IMR-90 (cell line): ENCODE results near the gene TIAM1. TPM values are rescaled to one million over a fixed set of nuclear protein-coding genes. Genes with fewer than 3 reads are reported as not detected.

ENCODE experiments used
- ATAC-seq: fragments of 200-7000 bp; cut with Tn5 transposase; 2 replicates; pipeline ENCODE4 v1.9.1; 2020; ENCODE audit warnings: low read depth, mild to moderate bottlenecking, moderate library complexity
- BruUV-seq: library from RNA; stranded (reverse); fragments of 400-500 nt; replicated peaks from 2 replicates; lab custom pipeline; 2021; lab: Mats Ljungman, UMichigan
- CTCF ChIA-PET: fragments of 300-600 bp; formaldehyde crosslinking; extraction: SDS; loops from one replicate; lab custom pipeline; 2021; ENCODE audit warnings: antibody characterized with exemption; lab: Yijun Ruan, JAX
- POLR2A ChIA-PET: fragments of 300-600 bp; sonication (Branson Sonifier 250); formaldehyde crosslinking; loops from one replicate; lab custom pipeline; 2022; ENCODE audit warnings: antibody characterized with exemption; ENCODE audit not compliant: unreplicated experiment; lab: Charles Lee
- DNase-seq: peaks from one replicate; pipeline ENCODE4 v3.0.0; 2013
- H2AFZ ChIP-seq: replicated peaks from 2 replicates; pipeline ENCODE3; 2013; ENCODE audit warnings: low read length, mild to moderate bottlenecking; ENCODE audit not compliant: poor library complexity
- H2AK5ac ChIP-seq: 2 replicates; pipeline ENCODE4 v1.6.1; 2013; ENCODE audit warnings: low read depth, low read length, inconsistent platforms
- H2AK9ac ChIP-seq: replicated peaks from 2 replicates; pipeline ENCODE3; 2013; ENCODE audit warnings: mild to moderate bottlenecking, low read depth, low read length, moderate library complexity; ENCODE audit not compliant: poor library complexity
- H2BK120ac ChIP-seq: 2 replicates; pipeline ENCODE4 v1.6.1; 2013; ENCODE audit warnings: low read depth, low read length, inconsistent platforms
- H2BK15ac ChIP-seq: 3 replicates; pipeline ENCODE4 v1.6.1; 2013; ENCODE audit warnings: low read depth, low read length, inconsistent platforms
- H2BK20ac ChIP-seq: 2 replicates; pipeline ENCODE4 v1.6.1; 2013; ENCODE audit warnings: low read depth, mild to moderate bottlenecking, inconsistent platforms, low read length, moderate library complexity
- H2BK5ac ChIP-seq: 2 replicates; pipeline ENCODE4 v1.6.1; 2013; ENCODE audit warnings: mild to moderate bottlenecking, low read depth, low read length, inconsistent platforms; ENCODE audit not compliant: poor library complexity, severe bottlenecking
- H3K14ac ChIP-seq: replicated peaks from 2 replicates; pipeline ENCODE4 v1.6.1; 2013; ENCODE audit warnings: low read depth, low read length, inconsistent platforms
- H3K18ac ChIP-seq: 2 replicates; pipeline ENCODE4 v1.6.1; 2013; ENCODE audit warnings: low read depth, low read length, control low read depth
- H3K23ac ChIP-seq: 2 replicates; pipeline ENCODE4 v1.6.1; 2013; ENCODE audit warnings: low read depth, low read length, inconsistent platforms
- H3K27ac ChIP-seq: 2 replicates; pipeline ENCODE4 v1.5.1; 2013; ENCODE audit warnings: mild to moderate bottlenecking, control low read depth, low read length; ENCODE audit not compliant: insufficient read depth
- H3K27me3 ChIP-seq: 2 replicates; pipeline ENCODE4 v1.6.1; 2013; ENCODE audit warnings: low read length; ENCODE audit not compliant: control insufficient read depth, insufficient read depth
- H3K36me3 ChIP-seq: 2 replicates; pipeline ENCODE4 v1.6.1; 2013; ENCODE audit warnings: low read length, mixed read lengths; ENCODE audit not compliant: control insufficient read depth, insufficient read depth
- H3K4ac ChIP-seq: 2 replicates; pipeline ENCODE4 v1.6.1; 2013; ENCODE audit warnings: low read depth, low read length, inconsistent platforms
- H3K4me1 ChIP-seq: 2 replicates; pipeline ENCODE4 v1.6.1; 2013; ENCODE audit warnings: low read length, mixed read lengths; ENCODE audit not compliant: control insufficient read depth, insufficient read depth
- H3K4me2 ChIP-seq: 2 replicates; pipeline ENCODE4 v1.6.1; 2013; ENCODE audit warnings: low read depth, mild to moderate bottlenecking, control low read depth, low read length, moderate library complexity
- H3K4me3 ChIP-seq: 2 replicates; pipeline ENCODE4 v1.5.1; 2013; ENCODE audit warnings: low read depth, mild to moderate bottlenecking, control low read depth, low read length, moderate library complexity; ENCODE audit not compliant: insufficient read depth
- H3K56ac ChIP-seq: 2 replicates; pipeline ENCODE4 v1.6.1; 2013; ENCODE audit warnings: low read length, inconsistent platforms; ENCODE audit not compliant: insufficient read depth; ENCODE audit errors: extremely low read depth
- H3K79me1 ChIP-seq, 2 experiments: 2 replicates each; pipeline ENCODE4 v1.6.1; 2013; ENCODE audit warnings: low read length in 2 of 2, inconsistent platforms in 1 of 2, low read depth in 1 of 2
- H3K9ac ChIP-seq: 2 replicates; pipeline ENCODE4 v1.6.1; 2013; ENCODE audit warnings: low read depth, low read length, control low read depth
- H3K9me1 ChIP-seq: 2 replicates; pipeline ENCODE4 v1.6.1; 2013; ENCODE audit warnings: low read length, inconsistent platforms; ENCODE audit not compliant: insufficient read depth
- H3K9me3 ChIP-seq: 2 replicates; pipeline ENCODE4 v1.6.1; 2013; ENCODE audit warnings: low read length; ENCODE audit not compliant: control insufficient read depth, insufficient read depth
- H4K20me1 ChIP-seq: 2 replicates; pipeline ENCODE4 v1.6.1; 2013; ENCODE audit warnings: low read length, inconsistent platforms; ENCODE audit not compliant: insufficient read depth
- H4K5ac ChIP-seq: 2 replicates; pipeline ENCODE4 v1.6.1; 2013; ENCODE audit warnings: mild to moderate bottlenecking, low read depth, low read length, control low read depth
- H4K8ac ChIP-seq, 2 experiments: 2 replicates each; pipeline ENCODE4 v1.6.1; 2013; ENCODE audit warnings: low read depth in 2 of 2, low read length in 2 of 2, control low read depth in 1 of 2, inconsistent platforms in 1 of 2
- H4K91ac ChIP-seq: 2 replicates; pipeline ENCODE4 v1.6.1; 2013; ENCODE audit warnings: low read depth, low read length, inconsistent platforms; ENCODE audit not compliant: insufficient read depth
- BHLHE40 ChIP-seq: fragments of 150-350 bp; IDR thresholded peaks from 2 replicates; pipeline ENCODE4 v1.6.1; 2016; ENCODE audit warnings: mild to moderate bottlenecking, low read depth, low read length
- CEBPB ChIP-seq: IDR thresholded peaks from 2 replicates; pipeline ENCODE4 v1.6.1; 2012; ENCODE audit warnings: low read depth, low read length, improper control_type of control experiment
- CHD1 ChIP-seq: IDR thresholded peaks from 2 replicates; pipeline ENCODE4 v1.6.1; 2012; ENCODE audit warnings: low read depth, low read length, improper control_type of control experiment
- ELK1 ChIP-seq: fragments of 150-350 bp; IDR thresholded peaks from 2 replicates; pipeline ENCODE4 v1.6.1; 2016; ENCODE audit warnings: low read depth, mild to moderate bottlenecking, low read length, moderate library complexity, borderline replicate concordance
- FOS ChIP-seq: fragments of 150-350 bp; IDR thresholded peaks from 2 replicates; pipeline ENCODE4 v1.6.1; 2016; ENCODE audit warnings: low read depth, low read length
- MAFK ChIP-seq: IDR thresholded peaks from 2 replicates; pipeline ENCODE4 v1.6.1; 2012; ENCODE audit warnings: low read depth, low read length, improper control_type of control experiment
- MAZ ChIP-seq: IDR thresholded peaks from 2 replicates; pipeline ENCODE4 v1.6.1; 2012; ENCODE audit warnings: low read depth, mild to moderate bottlenecking, low read length, improper control_type of control experiment, moderate library complexity, borderline replicate concordance
- MXI1 ChIP-seq: IDR thresholded peaks from 2 replicates; pipeline ENCODE4 v1.6.1; 2012; ENCODE audit warnings: low read depth, mild to moderate bottlenecking, low read length, moderate library complexity, borderline replicate concordance
- NFE2L2 ChIP-seq: fragments of 150-350 bp; IDR thresholded peaks from 2 replicates; pipeline ENCODE4 v1.6.1; 2016; ENCODE audit warnings: low read depth, mild to moderate bottlenecking, low read length
- POLR2A ChIP-seq: IDR thresholded peaks from 2 replicates; pipeline ENCODE4 v1.6.1; 2012; ENCODE audit warnings: mild to moderate bottlenecking, low read depth, low read length
- RAD21 ChIP-seq: IDR thresholded peaks from 2 replicates; pipeline ENCODE4 v1.6.1; 2012; ENCODE audit warnings: low read length, improper control_type of control experiment
- RCOR1 ChIP-seq: IDR thresholded peaks from 2 replicates; pipeline ENCODE4 v1.6.1; 2012; ENCODE audit warnings: mild to moderate bottlenecking, low read length, improper control_type of control experiment; ENCODE audit not compliant: insufficient replicate concordance
- RFX5 ChIP-seq: IDR thresholded peaks from 2 replicates; pipeline ENCODE4 v1.8.0; 2012; ENCODE audit warnings: low read depth, mild to moderate bottlenecking, low read length, moderate library complexity
- SMC3 ChIP-seq: fragments of 150-350 bp; IDR thresholded peaks from 2 replicates; pipeline ENCODE4 v1.6.1; 2016; ENCODE audit warnings: low read depth, mild to moderate bottlenecking, antibody characterized with exemption, low read length, moderate library complexity
- USF2 ChIP-seq: fragments of 150-350 bp; IDR thresholded peaks from 2 replicates; pipeline ENCODE4 v1.6.1; 2017; ENCODE audit warnings: mild to moderate bottlenecking, antibody characterized with exemption, low read length, low read depth
- WGBS, 2 experiments: methylation state at CpG; one replicate each; pipeline versions ENCODE4 v1.1.5 to v1.1.7; 2013; ENCODE audit warnings: missing lambda C conversion rate in 2 of 2; ENCODE audit not compliant: insufficient read length in 1 of 2; ENCODE audit errors: extremely low coverage in 2 of 2; 5-methylcytosine and 5-hydroxymethylcytosine counted together
- dilution Hi-C: fragments of 300-500 bp; cut with HindIII; formaldehyde crosslinking; loops from one replicate; pipeline ENCODE4 v1.14.3; 2018; ENCODE audit warnings: low sequenced_read_pairs; ENCODE audit not compliant: unreplicated experiment
- in situ Hi-C: fragments of 300-500 bp; cut with MboI; formaldehyde crosslinking; loops from 3 replicates; pipeline ENCODE4 v1.14.3; 2019; ENCODE audit warnings: low sequenced_read_pairs, inconsistent platforms, mixed read lengths
- intact Hi-C: fragments of 100-400 bp; cut with micrococcal nuclease; formaldehyde crosslinking; loops from 2 replicates; pipeline ENCODE4 v1.10.0; 2022
- polyA plus RNA-seq, 3 experiments: library from polyadenylated mRNA; depleted of rRNA; stranded (reverse); fragments of >200 nt; gene quantifications; 2 replicates each; pipeline ENCODE4 v1.2.3, GENCODE V29; 2012; ENCODE audit warnings: low replicate concordance in 1 of 3
- total RNA-seq: library from RNA; depleted of rRNA; stranded (reverse); fragments of >200 nt; gene quantifications from 2 replicates; pipeline ENCODE4 v1.2.3, GENCODE V29; 2012
- TF ChIP-seq, protein P1 (sequence below): conservative IDR thresholded peaks from 2 replicates; pipeline ENCODE4 v1.5.1; 2012; ENCODE audit warnings: mild to moderate bottlenecking, low read depth, low read length, improper control_type of control experiment

The TIAM1 gene
- total and polyA plus RNA-seq, 2 of the 4 experiments (the other 2 are of a cell fraction): 2.9 to 9.3 TPM

DNA sequence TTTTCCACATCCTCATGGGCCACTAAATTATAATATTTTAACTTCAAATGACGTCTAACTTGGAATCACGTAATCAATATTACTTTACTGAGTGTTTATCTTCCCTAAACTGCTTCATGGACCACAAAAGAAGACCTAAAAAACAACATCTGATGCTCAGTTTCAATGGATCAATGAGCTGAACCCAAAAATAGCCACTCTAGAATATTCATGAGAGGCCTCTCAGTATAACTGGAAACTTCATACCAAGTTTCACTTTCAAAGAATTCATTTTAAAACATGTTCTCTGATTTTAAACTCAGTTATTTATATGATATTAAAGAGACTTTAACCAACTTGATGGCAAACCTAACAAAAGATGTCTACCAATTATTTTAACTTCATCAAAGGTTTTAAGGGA lies 23.7 kb upstream of the TIAM1 start:
- Histone ChIP-seq H3K4me3 (no peak overlapping the region), H4K5ac (no peak overlapping the region), H3K14ac (no peak overlapping the region), H4K20me1 (no peaks in the 10 kb centered on the region), H2AK5ac (no peak overlapping the region), H4K8ac (no peak overlapping the region), H2BK5ac (no peak overlapping the region), H3K27ac (no peak overlapping the region), H3K9me1 (no peaks in the 10 kb centered on the region), H3K4me2 (no peak overlapping the region), H4K91ac (no peak overlapping the region), H2AFZ (no peak overlapping the region), H2BK15ac (no peak overlapping the region), H3K9ac (no peak overlapping the region), H3K9me3 (no peaks in the 10 kb centered on the region), H2BK120ac (no peak overlapping the region), H3K79me1 (no peaks in the 10 kb centered on the region), H3K4me1 (peaks cover 2% of the 10 kb centered on the region; the same call in 1 of the 2 replicates), H3K4ac (no peak overlapping the region), H3K36me3 (no peaks in the 10 kb centered on the region), H2AK9ac (no peak overlapping the region), H3K18ac (no peak overlapping the region), H3K56ac (no peak overlapping the region), H3K23ac (no peak overlapping the region), H3K27me3 (peaks cover 2% of the 10 kb centered on the region), H2BK20ac (no peak overlapping the region)
- no peak for TF ChIP-seq MXI1
- no peak for TF ChIP-seq BHLHE40
- no peak for TF ChIP-seq USF2
- TF ChIP-seq SMC3: no peak
- no peak for TF ChIP-seq NFE2L2
- TF ChIP-seq MAZ: no peak
- no peak for TF ChIP-seq POLR2A
- TF ChIP-seq RAD21: no peak
- TF ChIP-seq RCOR1: no peak
- TF ChIP-seq ELK1: no peak
- no peak for TF ChIP-seq CHD1
- no peak for TF ChIP-seq CEBPB
- TF ChIP-seq RFX5: no peak
- TF ChIP-seq, protein P1, sequence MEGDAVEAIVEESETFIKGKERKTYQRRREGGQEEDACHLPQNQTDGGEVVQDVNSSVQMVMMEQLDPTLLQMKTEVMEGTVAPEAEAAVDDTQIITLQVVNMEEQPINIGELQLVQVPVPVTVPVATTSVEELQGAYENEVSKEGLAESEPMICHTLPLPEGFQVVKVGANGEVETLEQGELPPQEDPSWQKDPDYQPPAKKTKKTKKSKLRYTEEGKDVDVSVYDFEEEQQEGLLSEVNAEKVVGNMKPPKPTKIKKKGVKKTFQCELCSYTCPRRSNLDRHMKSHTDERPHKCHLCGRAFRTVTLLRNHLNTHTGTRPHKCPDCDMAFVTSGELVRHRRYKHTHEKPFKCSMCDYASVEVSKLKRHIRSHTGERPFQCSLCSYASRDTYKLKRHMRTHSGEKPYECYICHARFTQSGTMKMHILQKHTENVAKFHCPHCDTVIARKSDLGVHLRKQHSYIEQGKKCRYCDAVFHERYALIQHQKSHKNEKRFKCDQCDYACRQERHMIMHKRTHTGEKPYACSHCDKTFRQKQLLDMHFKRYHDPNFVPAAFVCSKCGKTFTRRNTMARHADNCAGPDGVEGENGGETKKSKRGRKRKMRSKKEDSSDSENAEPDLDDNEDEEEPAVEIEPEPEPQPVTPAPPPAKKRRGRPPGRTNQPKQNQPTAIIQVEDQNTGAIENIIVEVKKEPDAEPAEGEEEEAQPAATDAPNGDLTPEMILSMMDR: no peak
- no peak for TF ChIP-seq FOS
- no peak for TF ChIP-seq MAFK
- ChIA-PET POLR2A (no interaction called here), CTCF (no interaction called here)
- dilution Hi-C loops (no loop called here), in situ Hi-C loops (no loop called here), intact Hi-C loops (no loop called here)
- ATAC-seq (no peak), DNase-seq (no peak)
- WGBS, 2 experiments: 100% methylated on average over 1 of the region's 2 CpGs; no CpG with 5 or more reads in 1 of the 2 experiments
- BruUV-seq: no TSS peak
